ENCODE measurements around the gene TTF2. TPM values are rescaled to one million over a fixed set of nuclear protein-coding genes. Genes with fewer than 3 reads are reported as not detected.

TTF2 gene
- total RNA-seq, 1 donor from 2014 or later: 58.4 TPM

DNA sequence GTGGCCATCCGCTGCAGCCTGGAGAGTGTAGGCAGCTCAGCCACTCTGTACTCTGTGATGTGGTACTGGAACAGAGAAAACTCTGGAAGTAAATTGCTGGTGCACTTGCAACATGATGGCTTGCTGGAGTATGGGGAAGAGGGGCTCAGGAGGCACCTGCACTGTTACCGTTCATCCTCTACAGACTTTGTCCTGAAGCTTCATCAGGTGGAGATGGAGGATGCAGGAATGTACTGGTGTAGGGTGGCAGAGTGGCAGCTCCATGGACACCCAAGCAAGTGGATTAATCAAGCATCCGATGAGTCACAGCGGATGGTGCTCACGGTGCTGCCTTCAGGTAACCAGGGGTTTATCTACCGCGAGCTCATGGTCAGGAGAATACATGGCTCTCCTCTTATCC is 34.6 kb upstream of the TTF2 start:
- H3K36me3 Mint-ChIP-seq (ENCODE audit: insufficient read depth): peaks cover 1% of the 10 kb centered on the region
- no peaks in the 10 kb centered on the region for H3K4me1 Mint-ChIP-seq (ENCODE audit: low read depth)
- TF ChIP-seq, protein P1, sequence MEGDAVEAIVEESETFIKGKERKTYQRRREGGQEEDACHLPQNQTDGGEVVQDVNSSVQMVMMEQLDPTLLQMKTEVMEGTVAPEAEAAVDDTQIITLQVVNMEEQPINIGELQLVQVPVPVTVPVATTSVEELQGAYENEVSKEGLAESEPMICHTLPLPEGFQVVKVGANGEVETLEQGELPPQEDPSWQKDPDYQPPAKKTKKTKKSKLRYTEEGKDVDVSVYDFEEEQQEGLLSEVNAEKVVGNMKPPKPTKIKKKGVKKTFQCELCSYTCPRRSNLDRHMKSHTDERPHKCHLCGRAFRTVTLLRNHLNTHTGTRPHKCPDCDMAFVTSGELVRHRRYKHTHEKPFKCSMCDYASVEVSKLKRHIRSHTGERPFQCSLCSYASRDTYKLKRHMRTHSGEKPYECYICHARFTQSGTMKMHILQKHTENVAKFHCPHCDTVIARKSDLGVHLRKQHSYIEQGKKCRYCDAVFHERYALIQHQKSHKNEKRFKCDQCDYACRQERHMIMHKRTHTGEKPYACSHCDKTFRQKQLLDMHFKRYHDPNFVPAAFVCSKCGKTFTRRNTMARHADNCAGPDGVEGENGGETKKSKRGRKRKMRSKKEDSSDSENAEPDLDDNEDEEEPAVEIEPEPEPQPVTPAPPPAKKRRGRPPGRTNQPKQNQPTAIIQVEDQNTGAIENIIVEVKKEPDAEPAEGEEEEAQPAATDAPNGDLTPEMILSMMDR (IDR thresholded peaks at IDR 0.05; ENCODE audit: unreplicated experiment): no peak
- no peak for DNase-seq (ENCODE audit: low spot score, unreplicated experiment)
- H3K27ac Mint-ChIP-seq: no peak overlapping the region
- no peak overlapping the region for H3K4me3 Mint-ChIP-seq (ENCODE audit: low read depth)
- H3K27me3 Mint-ChIP-seq: no peaks in the 10 kb centered on the region
- no peaks in the 10 kb centered on the region for H3K9me3 Mint-ChIP-seq (ENCODE audit: low read depth)

DNA sequence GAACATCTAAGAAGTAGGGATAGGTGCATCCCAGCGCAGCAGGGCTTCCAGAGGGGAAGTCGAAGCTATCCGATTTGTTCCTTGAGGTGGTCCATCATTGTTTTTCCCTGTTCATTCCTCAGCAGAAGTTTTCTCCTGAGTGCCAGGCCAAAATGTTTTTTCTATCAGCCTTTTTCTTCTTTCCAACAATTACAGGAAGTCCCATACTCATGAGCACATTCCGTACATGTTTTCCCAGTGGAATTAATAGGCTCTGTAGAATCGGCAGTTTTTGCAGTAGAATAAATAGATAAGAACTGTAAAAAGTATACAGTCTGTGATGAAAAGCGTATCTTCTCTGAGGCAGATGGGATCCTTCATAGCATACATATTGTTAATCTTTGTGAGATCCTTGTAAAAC is 33.8 kb upstream of the TTF2 start:
- no peak for DNase-seq (ENCODE audit: low spot score, unreplicated experiment)
- Mint-ChIP-seq H3K4me3 (ENCODE audit: low read depth) (no peak overlapping the region), H3K9me3 (ENCODE audit: low read depth) (no peaks in the 10 kb centered on the region), H3K27me3 (no peaks in the 10 kb centered on the region), H3K36me3 (ENCODE audit: insufficient read depth) (peaks cover 1% of the 10 kb centered on the region), H3K4me1 (ENCODE audit: low read depth) (no peaks in the 10 kb centered on the region), H3K27ac (no peak overlapping the region)
- TF ChIP-seq, protein P1 (IDR thresholded peaks at IDR 0.05; ENCODE audit: unreplicated experiment): no peak

DNA sequence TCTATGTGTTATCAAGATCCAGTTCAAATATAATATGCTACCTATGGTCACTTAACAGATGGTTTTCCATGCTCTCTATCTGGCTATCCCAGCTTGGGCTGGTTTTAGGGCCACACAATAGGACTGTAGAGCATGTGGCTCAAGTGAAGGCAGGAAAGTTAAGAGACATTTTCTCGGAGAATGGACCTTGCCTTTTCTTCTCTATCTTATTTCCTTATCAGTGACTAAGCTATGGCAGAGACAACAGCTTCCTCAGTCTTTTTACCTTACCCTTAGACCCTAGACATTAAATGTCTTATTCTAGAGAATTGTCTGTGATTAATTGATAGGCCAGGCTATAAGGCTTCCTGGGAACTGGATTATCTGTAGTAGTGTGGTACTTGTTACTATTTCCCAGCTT is 30.4 kb upstream of the TTF2 start:
- Mint-ChIP-seq H3K9me3 (ENCODE audit: low read depth) (no peaks in the 10 kb centered on the region), H3K27me3 (no peaks in the 10 kb centered on the region), H3K36me3 (ENCODE audit: insufficient read depth) (no peaks in the 10 kb centered on the region), H3K4me1 (ENCODE audit: low read depth) (peaks cover 4% of the 10 kb centered on the region), H3K27ac (no peak overlapping the region), H3K4me3 (ENCODE audit: low read depth) (no peak overlapping the region)
- TF ChIP-seq, protein P1 (IDR thresholded peaks at IDR 0.05; ENCODE audit: unreplicated experiment): no peak
- no peak for DNase-seq (ENCODE audit: low spot score, unreplicated experiment)

DNA sequence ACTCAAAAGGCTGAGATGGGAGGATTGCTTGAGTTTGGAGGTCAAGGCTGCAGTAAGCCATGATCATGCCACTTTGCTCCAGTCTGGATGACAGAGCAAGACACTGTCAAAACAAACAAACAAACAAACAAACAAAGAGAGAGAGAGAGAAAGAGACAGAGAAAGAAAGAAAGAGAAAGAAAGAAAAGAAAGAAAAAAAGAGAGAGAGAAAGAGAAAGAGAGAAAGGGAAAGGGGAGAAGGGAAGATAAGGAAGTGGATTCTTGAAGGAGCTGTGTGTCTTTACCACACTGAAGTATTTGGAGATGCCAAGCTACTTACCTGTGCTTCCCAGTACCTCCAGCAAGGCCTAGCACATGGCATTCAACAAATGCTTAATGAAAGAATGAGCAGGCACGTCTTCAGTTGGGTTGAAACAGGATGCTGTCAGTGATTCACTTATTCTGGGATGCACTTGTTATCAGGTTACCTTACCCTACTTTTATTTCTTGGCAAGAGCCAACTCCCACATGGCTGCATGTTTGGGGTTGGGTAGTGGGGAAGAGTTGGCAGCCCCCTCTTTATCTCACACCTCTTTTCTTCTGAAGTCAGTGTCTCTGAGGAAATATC is 29.8 kb upstream of the TTF2 start:
- Mint-ChIP-seq H3K27me3 (no peaks in the 10 kb centered on the region), H3K9me3 (ENCODE audit: low read depth) (no peaks in the 10 kb centered on the region), H3K27ac (no peak overlapping the region), H3K36me3 (ENCODE audit: insufficient read depth) (no peaks in the 10 kb centered on the region), H3K4me3 (ENCODE audit: low read depth) (no peak overlapping the region), H3K4me1 (ENCODE audit: low read depth) (peaks cover 10% of the 10 kb centered on the region)
- TF ChIP-seq, protein P1 (IDR thresholded peaks at IDR 0.05; ENCODE audit: unreplicated experiment): no peak
- DNase-seq (ENCODE audit: low spot score, unreplicated experiment): no peak

DNA sequence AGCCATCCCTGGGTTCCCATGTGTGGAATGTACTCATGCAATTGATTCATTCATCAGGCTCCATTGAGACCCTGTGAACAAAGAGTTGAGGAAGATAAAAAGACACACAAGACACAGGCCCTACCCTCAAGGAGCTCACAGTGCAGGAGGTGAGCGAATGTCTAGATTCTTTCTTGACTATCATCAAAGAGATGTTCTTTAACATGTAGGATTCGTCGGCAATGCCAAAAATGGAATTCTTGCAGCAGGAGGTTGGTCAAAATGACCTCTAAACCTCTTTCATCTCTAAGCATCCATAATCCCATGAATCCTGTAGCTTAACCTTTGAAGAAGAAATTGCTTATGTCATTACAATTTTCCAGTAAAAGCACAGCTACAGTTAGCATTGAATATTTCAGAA is 27.9 kb upstream of the TTF2 start:
- no peak overlapping the region for H3K27ac Mint-ChIP-seq
- no peaks in the 10 kb centered on the region for H3K27me3 Mint-ChIP-seq
- H3K9me3 Mint-ChIP-seq (ENCODE audit: low read depth): no peaks in the 10 kb centered on the region
- TF ChIP-seq, protein P1 (IDR thresholded peaks at IDR 0.05; ENCODE audit: unreplicated experiment): no peak
- no peak for DNase-seq (ENCODE audit: low spot score, unreplicated experiment)
- H3K36me3 Mint-ChIP-seq (ENCODE audit: insufficient read depth): no peaks in the 10 kb centered on the region
- H3K4me1 Mint-ChIP-seq (ENCODE audit: low read depth): peaks cover 14% of the 10 kb centered on the region
- no peak overlapping the region for H3K4me3 Mint-ChIP-seq (ENCODE audit: low read depth)
